ENCODE data around the gene TOGARAM2. TPM values are rescaled to one million over a fixed set of nuclear protein-coding genes. Genes with fewer than 3 reads are reported as not detected.
A peak's percentile ranks its signal among the peaks of the same experiment; 100 is the strongest.

The TOGARAM2 gene
- total and polyA plus RNA-seq, 5 experiments from 2014 or later = 0.32 to 1.9 (median 0.61) TPM; not detected in 1

GRCh38 chr2:28994074-28994473, 13.0 kb downstream of the TOGARAM2 start:
- no peak overlapping the region for H3K4me3 Mint-ChIP-seq
- DNase-seq (no peak), ATAC-seq (no peak)
- H3K27ac Mint-ChIP-seq = no peak overlapping the region
- no peaks in the 10 kb centered on the region for H3K9me3 Mint-ChIP-seq
- H3K36me3 Mint-ChIP-seq = no peaks in the 10 kb centered on the region
- peaks cover 3 to 15% (median 9%) of the 10 kb centered on the region in 4 donors for H3K4me1 Mint-ChIP-seq
- H3K27me3 Mint-ChIP-seq = no peaks in the 10 kb centered on the region
- POLR2A ChIA-PET = no interaction called here

GRCh38 chr2:28994679-28995078, 13.6 kb downstream of the TOGARAM2 start:
- no peaks in the 10 kb centered on the region for H3K27me3 Mint-ChIP-seq
- no peak for ATAC-seq
- no peak for DNase-seq
- no peaks in the 10 kb centered on the region for H3K9me3 Mint-ChIP-seq
- H3K4me3 Mint-ChIP-seq = no peak overlapping the region
- POLR2A ChIA-PET = no interaction called here
- no peaks in the 10 kb centered on the region for H3K36me3 Mint-ChIP-seq
- H3K4me1 Mint-ChIP-seq = peaks cover 6 to 16% (median 12%) of the 10 kb centered on the region in 4 donors
- H3K27ac Mint-ChIP-seq = peak overlapping the region in 3 of 10 donors; percentile 29 to 64 (median 48)

DNA sequence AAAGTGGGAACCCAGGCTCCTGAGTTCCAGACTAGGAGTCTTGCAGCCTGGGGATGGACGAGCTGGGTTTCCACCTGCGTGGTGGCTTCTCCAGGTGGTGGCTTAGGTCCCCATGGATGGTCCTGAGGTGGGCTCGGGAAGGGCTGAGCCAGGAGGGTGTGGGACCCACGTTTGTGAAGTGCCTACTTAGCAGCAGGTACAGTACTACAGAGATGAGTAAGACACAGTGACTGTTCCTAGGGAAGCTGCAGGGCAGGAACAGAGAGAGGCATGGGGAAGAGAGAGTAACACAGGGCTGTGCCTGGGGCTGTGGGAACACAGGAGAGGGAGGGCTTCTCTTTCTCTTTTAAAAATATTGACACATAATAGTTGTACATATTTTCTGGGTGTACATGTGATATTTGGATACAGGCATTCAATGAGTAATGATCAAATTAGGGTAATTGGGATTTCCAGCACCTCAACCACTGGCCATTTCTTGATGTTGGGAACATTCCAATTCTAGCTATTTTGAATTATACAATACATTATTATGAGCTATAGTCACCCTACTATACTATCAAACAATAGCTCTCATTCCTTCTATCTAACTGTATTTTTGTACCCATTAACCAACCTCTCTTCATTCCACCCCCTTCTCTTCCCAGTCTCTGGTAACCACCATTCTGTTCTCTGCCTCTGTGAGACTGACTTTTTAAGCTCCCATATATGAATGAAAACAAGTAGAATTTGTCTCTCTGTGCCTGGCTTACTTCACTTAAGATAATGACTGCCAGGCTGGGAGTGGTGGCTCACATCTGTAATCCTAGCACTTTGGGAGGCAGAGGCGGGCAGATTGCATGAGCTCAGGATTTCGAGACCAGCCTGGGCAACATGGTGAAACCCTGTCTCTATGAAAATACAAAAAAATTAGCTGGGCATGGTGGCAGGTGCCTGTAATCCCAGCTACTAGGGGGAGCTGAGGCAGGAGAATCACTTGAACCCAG, 15.0 kb downstream of the TOGARAM2 start:
- no peaks in the 10 kb centered on the region for H3K9me3 Mint-ChIP-seq
- peak overlapping the region in 4 of 10 donors; percentile 7 to 69 (median 36) for H3K27ac Mint-ChIP-seq
- no peak for ATAC-seq
- H3K27me3 Mint-ChIP-seq = no peaks in the 10 kb centered on the region
- POLR2A ChIA-PET = interaction anchor here (1.3 kb wide), 1 partner anchor 19 kb away, joined by 3 read pairs; no protein-coding TSS in a partner anchor
- peaks cover 19 to 30% (median 22%) of the 10 kb centered on the region in 4 donors for H3K4me1 Mint-ChIP-seq
- H3K36me3 Mint-ChIP-seq = no peaks in the 10 kb centered on the region
- no peak for DNase-seq
- H3K4me3 Mint-ChIP-seq = no peak overlapping the region

DNA sequence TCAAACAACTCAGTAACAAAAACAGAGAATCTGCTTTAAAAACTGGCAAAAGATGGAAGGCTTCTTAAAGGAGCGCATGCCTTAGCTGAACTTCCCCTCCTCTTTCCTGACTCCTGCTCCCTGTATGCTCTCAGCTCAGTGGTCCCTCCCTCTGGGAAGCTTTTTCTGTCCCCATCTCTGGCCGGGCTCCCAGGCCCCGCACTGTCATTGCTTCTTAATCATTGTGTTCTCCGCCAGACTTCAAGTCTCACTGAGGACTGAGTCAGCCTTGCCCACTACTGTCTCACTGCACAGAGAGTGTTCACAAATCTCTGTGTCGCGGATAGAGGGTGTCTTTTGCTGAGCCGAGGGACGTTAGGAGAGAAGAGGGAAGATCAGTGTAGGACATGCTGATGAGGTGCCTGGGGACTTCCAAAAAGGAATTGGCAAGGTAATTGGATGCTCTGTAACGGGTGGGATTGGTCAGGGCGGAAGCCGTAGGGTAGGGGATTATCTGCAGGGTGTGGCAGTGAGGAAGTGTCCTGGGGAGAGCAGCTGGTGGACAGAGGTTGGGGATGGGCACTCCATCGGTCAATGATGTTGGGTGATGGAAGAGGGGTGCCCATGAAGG, 16.2 kb downstream of the TOGARAM2 start:
- Mint-ChIP-seq H3K4me3 (no peak overlapping the region), H3K27me3 (no peaks in the 10 kb centered on the region), H3K4me1 (peaks cover 22 to 40% (median 34%) of the 10 kb centered on the region in 4 donors), H3K27ac (peak overlapping the region in 2 of 10 donors; percentile 53 to 62), H3K36me3 (no peaks in the 10 kb centered on the region), H3K9me3 (no peaks in the 10 kb centered on the region)
- ATAC-seq = no peak
- POLR2A ChIA-PET = interaction anchor here (1.3 kb wide), 1 partner anchor 18 kb away, joined by 3 read pairs; no protein-coding TSS in a partner anchor
- DNase-seq = no peak

DNA sequence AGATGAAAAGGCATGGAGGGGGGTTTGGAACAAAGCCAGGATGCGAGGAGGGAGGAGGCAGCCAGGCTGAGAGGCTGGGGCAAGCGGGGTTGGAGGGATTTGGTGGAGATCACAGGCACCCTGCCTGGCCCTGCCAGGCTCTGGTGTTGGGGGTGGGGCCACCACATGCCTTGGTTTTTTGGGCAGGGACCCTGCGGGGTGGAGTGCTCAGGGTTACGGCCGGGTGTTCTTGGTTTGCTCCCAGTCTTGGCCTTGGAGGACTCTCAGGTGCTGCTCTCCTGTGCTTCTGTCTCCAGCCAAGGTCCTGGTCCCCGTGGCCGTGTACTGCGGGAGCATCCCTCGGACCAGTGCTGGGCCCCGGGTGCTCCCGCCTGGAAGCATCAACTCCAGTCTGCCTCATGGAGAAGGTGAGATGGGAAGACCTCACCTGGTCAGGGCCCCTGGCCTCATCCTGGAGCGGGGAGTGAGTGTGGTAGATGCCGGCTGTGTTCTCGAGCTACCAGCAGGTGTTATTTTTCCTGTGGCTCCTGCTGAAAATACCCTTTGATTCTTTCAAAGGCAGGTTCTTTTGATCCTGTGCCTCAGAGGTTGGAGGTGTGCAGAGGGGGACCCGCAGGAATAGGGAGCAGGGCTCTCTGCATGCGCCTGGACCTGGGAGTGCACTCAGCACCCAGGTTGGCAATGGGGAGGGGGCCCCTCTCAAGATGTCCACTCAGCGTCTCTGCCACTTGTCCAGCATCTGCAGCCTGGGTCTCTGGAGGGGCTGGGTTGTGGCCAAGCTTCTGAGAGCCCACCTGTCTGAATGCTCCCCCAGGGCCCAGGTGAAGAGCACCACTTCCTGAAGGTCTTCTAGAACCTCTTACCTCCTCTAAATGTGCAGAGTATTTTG, 17.0 kb downstream of the TOGARAM2 start:
- H3K36me3 Mint-ChIP-seq = no peaks in the 10 kb centered on the region
- ATAC-seq = no peak
- peaks cover 24 to 42% (median 37%) of the 10 kb centered on the region in 4 donors for H3K4me1 Mint-ChIP-seq
- POLR2A ChIA-PET = interaction anchor here (1.3 kb wide), 1 partner anchor 17 kb away, joined by 3 read pairs; no protein-coding TSS in a partner anchor
- H3K4me3 Mint-ChIP-seq = no peak overlapping the region
- H3K27me3 Mint-ChIP-seq = no peaks in the 10 kb centered on the region
- no peaks in the 10 kb centered on the region for H3K9me3 Mint-ChIP-seq
- H3K27ac Mint-ChIP-seq = peak overlapping the region in 5 of 10 donors; percentile 11 to 79 (median 46)
- DNase-seq = no peak

GRCh38 chr2:29000481-29000880, 19.4 kb downstream of the TOGARAM2 start:
- peak overlapping the region in 9 of 10 donors; percentile 2 to 75 (median 49) for H3K4me3 Mint-ChIP-seq
- no peaks in the 10 kb centered on the region for H3K9me3 Mint-ChIP-seq
- no peaks in the 10 kb centered on the region for H3K27me3 Mint-ChIP-seq
- peak; percentile 94 to 99 for ATAC-seq
- POLR2A ChIA-PET = interaction anchor here (0.7 to 2.3 kb wide), 4 partner anchors 11 to 1918 kb away, joined by 3 to 17 read pairs (median 7); no protein-coding TSS in a partner anchor
- H3K36me3 Mint-ChIP-seq = no peaks in the 10 kb centered on the region
- H3K4me1 Mint-ChIP-seq = peaks cover 24 to 42% (median 37%) of the 10 kb centered on the region in 4 donors
- DNase-seq = peak in 9 of 10 donors; percentile 44 to 76 (median 61)
- H3K27ac Mint-ChIP-seq = peak overlapping the region; percentile 21 to 95 (median 84)

DNA sequence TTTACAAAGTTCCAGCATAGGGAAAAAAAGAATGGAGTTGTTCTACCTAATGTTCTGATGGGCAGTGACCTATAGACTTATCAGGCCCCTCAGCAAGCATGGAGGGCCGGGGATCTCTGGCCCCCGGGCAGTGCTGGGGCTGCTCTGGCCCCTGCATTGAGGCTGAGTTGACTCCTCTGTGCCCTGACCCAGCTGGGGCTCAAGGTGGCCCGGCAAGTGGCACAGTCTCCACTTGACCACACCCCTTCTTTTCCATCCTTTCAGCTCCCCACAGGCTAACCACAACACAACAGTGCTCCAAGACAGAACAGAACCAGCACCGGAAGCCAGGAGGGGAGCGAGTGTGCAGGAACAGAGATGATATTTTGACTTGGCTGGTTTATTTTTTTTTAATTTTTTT, 19.9 kb downstream of the TOGARAM2 start:
- ATAC-seq = peak in 1 of 2 donors; percentile 48

DNA sequence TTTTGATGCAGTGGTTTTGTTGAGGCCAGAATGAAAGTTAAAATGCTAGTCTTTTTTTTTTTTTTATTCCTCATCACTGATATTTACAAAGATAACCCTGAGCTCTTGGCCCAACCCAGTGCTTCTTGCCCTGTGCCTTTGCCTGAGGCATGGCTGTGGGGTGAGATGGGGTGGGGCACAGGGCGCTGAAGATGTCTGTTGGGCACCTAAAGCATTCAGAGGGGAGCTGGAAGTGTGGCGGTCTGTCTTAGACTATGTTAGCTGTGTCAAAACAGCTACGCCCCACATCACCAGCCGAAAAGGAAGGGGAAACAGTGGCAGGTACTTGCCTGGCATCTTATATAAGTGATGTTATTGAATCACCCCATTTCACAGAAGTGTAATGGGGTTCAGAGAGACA, 20.7 kb downstream of the TOGARAM2 start:
- no peaks in the 10 kb centered on the region for H3K9me3 Mint-ChIP-seq
- peaks cover 24 to 42% (median 36%) of the 10 kb centered on the region in 4 donors for H3K4me1 Mint-ChIP-seq
- H3K4me3 Mint-ChIP-seq = peak overlapping the region in 7 of 10 donors; percentile 5 to 75 (median 46)
- no peaks in the 10 kb centered on the region for H3K36me3 Mint-ChIP-seq
- no peaks in the 10 kb centered on the region for H3K27me3 Mint-ChIP-seq
- DNase-seq (peak in 3 of 10 donors; percentile 22 to 32 (median 30)), ATAC-seq (peak; percentile 31 to 41)
- peak overlapping the region; percentile 79 to 95 (median 90) for H3K27ac Mint-ChIP-seq
- POLR2A ChIA-PET = interaction anchor here (1.0 to 2.3 kb wide), 4 partner anchors 9 to 250 kb away, joined by 4 to 17 read pairs (median 6); partner anchors contain the start of gene PPP1CB

More for the DNA sequence above, 19.9 kb downstream of the TOGARAM2 start:
- DNase-seq = peak in 4 of 10 donors; percentile 29 to 39 (median 38)
- Mint-ChIP-seq H3K27me3 (no peaks in the 10 kb centered on the region), H3K27ac (peak overlapping the region; percentile 11 to 95 (median 84)), H3K4me1 (peaks cover 24 to 42% (median 37%) of the 10 kb centered on the region in 4 donors), H3K36me3 (no peaks in the 10 kb centered on the region), H3K4me3 (peak overlapping the region in 8 of 10 donors; percentile 16 to 75 (median 50)), H3K9me3 (no peaks in the 10 kb centered on the region)
- POLR2A ChIA-PET = interaction anchor here (1.1 to 2.3 kb wide), 4 partner anchors 10 to 249 kb away, joined by 6 to 17 read pairs (median 7); partner anchors contain the start of gene PPP1CB

GRCh38 chr2:29004755-29005154, 23.7 kb downstream of the TOGARAM2 start:
- DNase-seq (no peak), ATAC-seq (no peak)
- Mint-ChIP-seq H3K27me3 (no peaks in the 10 kb centered on the region), H3K4me3 (no peak overlapping the region), H3K4me1 (peaks cover 22 to 41% (median 38%) of the 10 kb centered on the region in 4 donors), H3K27ac (no peak overlapping the region), H3K36me3 (no peaks in the 10 kb centered on the region), H3K9me3 (no peaks in the 10 kb centered on the region)
- POLR2A ChIA-PET = no interaction called here

GRCh38 chr2:29005331-29005730, 24.2 kb downstream of the TOGARAM2 start:
- Mint-ChIP-seq H3K4me3 (no peak overlapping the region), H3K27me3 (no peaks in the 10 kb centered on the region), H3K9me3 (no peaks in the 10 kb centered on the region), H3K27ac (no peak overlapping the region), H3K36me3 (no peaks in the 10 kb centered on the region), H3K4me1 (peaks cover 19 to 41% (median 38%) of the 10 kb centered on the region in 4 donors)
- DNase-seq (no peak), ATAC-seq (no peak)
- POLR2A ChIA-PET = no interaction called here

GRCh38 chr2:29006092-29006979, 25.2 kb downstream of the TOGARAM2 start:
- H3K4me3 Mint-ChIP-seq = no peak overlapping the region
- no peak overlapping the region for H3K27ac Mint-ChIP-seq
- no peaks in the 10 kb centered on the region for H3K9me3 Mint-ChIP-seq
- peaks cover 21 to 41% (median 40%) of the 10 kb centered on the region in 4 donors for H3K4me1 Mint-ChIP-seq
- DNase-seq = no peak
- POLR2A ChIA-PET = no interaction called here
- ATAC-seq = no peak
- no peaks in the 10 kb centered on the region for H3K36me3 Mint-ChIP-seq
- no peaks in the 10 kb centered on the region for H3K27me3 Mint-ChIP-seq

Data from naive thymus-derived CD8-positive, alpha-beta T cell (primary cell).